MG63 (cell line): ENCODE data around the gene TCF25. TPM values are rescaled to one million over a fixed set of nuclear protein-coding genes. Genes with fewer than 3 reads are reported as not detected.
"Not testable (repeated sequence)": the region's sequence is repeated elsewhere in the genome, so short reads cannot be mapped to it uniquely, and the experiment has no call there.

Source experiments
- DNase-seq: peaks from one replicate; pipeline ENCODE4 v3.0.0-alpha.2; 2020
- H3K27me3 ChIP-seq: fragments of 250-450 bp; sonication (Bioruptor Pico); 2 replicates; pipeline ENCODE4 v1.5.1; 2020; ENCODE audit warnings: mild to moderate bottlenecking, moderate library complexity
- H3K36me3 ChIP-seq: fragments of 250-450 bp; sonication (Bioruptor Pico); 2 replicates; pipeline ENCODE4 v1.5.1; 2020; ENCODE audit warnings: mild to moderate bottlenecking, moderate library complexity
- H3K4me3 ChIP-seq: fragments of 250-450 bp; sonication (Bioruptor Pico); 2 replicates; pipeline ENCODE4 v1.5.1; 2020; ENCODE audit warnings: mild to moderate bottlenecking, moderate library complexity
- H3K9me3 ChIP-seq: fragments of 250-450 bp; sonication (Bioruptor Pico); 2 replicates; pipeline ENCODE4 v1.5.1; 2020; ENCODE audit warnings: mild to moderate bottlenecking, moderate library complexity
- total RNA-seq: library from RNA; depleted of rRNA; stranded (reverse); fragments of >200 nt; shearing (Covaris generic); gene quantifications from 2 replicates; pipeline ENCODE4 v1.2.3, GENCODE V29; 2014; ENCODE audit warnings: low replicate concordance

TCF25 gene
- total RNA-seq, 1 experiment from 2014 or later = 71.3 TPM

GRCh38 chr16:89921131-89921701 lies 47.8 kb downstream of the TCF25 start:
- DNase-seq = no peak
- no peaks in the 10 kb centered on the region for H3K9me3 ChIP-seq
- H3K27me3 ChIP-seq = no peaks in the 10 kb centered on the region
- peak overlapping the region; percentile 84 for H3K4me3 ChIP-seq
- peaks cover 2% of the 10 kb centered on the region for H3K36me3 ChIP-seq

- DNase-seq = peak; percentile 100
- Histone ChIP-seq H3K4me3 (peak overlapping the region; percentile 84), H3K9me3 (no peaks in the 10 kb centered on the region), H3K27me3 (no peaks in the 10 kb centered on the region), H3K36me3 (peaks cover 9% of the 10 kb centered on the region)
Observed at GRCh38 chr16:89921702-89922476, 48.5 kb downstream of the TCF25 start.

- peaks cover 13% of the 10 kb centered on the region for H3K36me3 ChIP-seq
- H3K4me3 ChIP-seq = peak overlapping the region; percentile 84
- peak; percentile 100 for DNase-seq
- no peaks in the 10 kb centered on the region for H3K9me3 ChIP-seq
- no peaks in the 10 kb centered on the region for H3K27me3 ChIP-seq
Observed at GRCh38 chr16:89922477-89922883, 49.1 kb downstream of the TCF25 start.

- Histone ChIP-seq H3K4me3 (peak within 1 kb of the TSS; percentile 84), H3K36me3 (peaks cover 18% of the 10 kb centered on the region), H3K9me3 (no peaks in the 10 kb centered on the region), H3K27me3 (no peaks in the 10 kb centered on the region)
- peak; percentile 99 for DNase-seq
Observed at GRCh38 chr16:89922884-89923639, 49.7 kb downstream of the TCF25 start, which contains the start of gene TUBB3. Gene TUBB3 (plus strand): TSS chr16:89923342. CDS start chr16:89923402, 60 bp downstream.

- no peaks in the 10 kb centered on the region for H3K27me3 ChIP-seq
- peak overlapping the region; percentile 84 for H3K4me3 ChIP-seq
- H3K36me3 ChIP-seq = peaks cover 24% of the 10 kb centered on the region
- peak; percentile 71 for DNase-seq
- no peaks in the 10 kb centered on the region for H3K9me3 ChIP-seq
Observed at GRCh38 chr16:89923640-89924296, 50.4 kb downstream of the TCF25 start.

- Histone ChIP-seq H3K36me3 (peaks cover 30% of the 10 kb centered on the region), H3K4me3 (peak overlapping the region; percentile 84), H3K27me3 (no peaks in the 10 kb centered on the region), H3K9me3 (no peaks in the 10 kb centered on the region)
- peak; percentile 71 for DNase-seq
Observed at GRCh38 chr16:89924297-89924924, 51.0 kb downstream of the TCF25 start.

GRCh38 chr16:89924925-89925307 lies 51.5 kb downstream of the TCF25 start:
- no peaks in the 10 kb centered on the region for H3K27me3 ChIP-seq
- H3K9me3 ChIP-seq = no peaks in the 10 kb centered on the region
- peak overlapping the region; percentile 84 for H3K4me3 ChIP-seq
- H3K36me3 ChIP-seq = peaks cover 35% of the 10 kb centered on the region
- no peak for DNase-seq

- Histone ChIP-seq H3K9me3 (no peaks in the 10 kb centered on the region), H3K4me3 (peak overlapping the region; percentile 84), H3K27me3 (no peaks in the 10 kb centered on the region), H3K36me3 (peaks cover 42% of the 10 kb centered on the region)
- no peak for DNase-seq
Observed at GRCh38 chr16:89925596-89926079, 52.2 kb downstream of the TCF25 start.

GRCh38 chr16:89931305-89931896 lies 58.0 kb downstream of the TCF25 start:
- DNase-seq = no peak
- no peaks in the 10 kb centered on the region for H3K27me3 ChIP-seq
- peaks cover 92% of the 10 kb centered on the region for H3K36me3 ChIP-seq

GRCh38 chr16:89931964-89932363 lies 58.6 kb downstream of the TCF25 start:
- Histone ChIP-seq H3K27me3 (no peaks in the 10 kb centered on the region), H3K9me3 (no peaks in the 10 kb centered on the region), H3K36me3 (peaks cover 92% of the 10 kb centered on the region), H3K4me3 (no peak overlapping the region)
- DNase-seq = no peak

More at GRCh38 chr16:89931305-89931896, 58.0 kb downstream of the TCF25 start:
- H3K4me3 ChIP-seq = no peak overlapping the region
- no peaks in the 10 kb centered on the region for H3K9me3 ChIP-seq

- DNase-seq = not testable (repeated sequence)
Observed at GRCh38 chr16:89934019-89934418, 60.6 kb downstream of the TCF25 start.

GRCh38 chr16:89934611-89935553 lies 61.5 kb downstream of the TCF25 start:
- no peak for DNase-seq
- peaks cover 73% of the 10 kb centered on the region for H3K36me3 ChIP-seq
- no peaks in the 10 kb centered on the region for H3K27me3 ChIP-seq
- no peak overlapping the region for H3K4me3 ChIP-seq
- no peaks in the 10 kb centered on the region for H3K9me3 ChIP-seq

More at GRCh38 chr16:89934019-89934418, 60.6 kb downstream of the TCF25 start:
- not testable (repeated sequence) for H3K4me3 ChIP-seq, H3K9me3 ChIP-seq, H3K27me3 ChIP-seq
- peaks cover 82% of the 10 kb centered on the region for H3K36me3 ChIP-seq

- peaks cover 66% of the 10 kb centered on the region for H3K36me3 ChIP-seq
- not testable (repeated sequence) for H3K9me3 ChIP-seq, H3K4me3 ChIP-seq, DNase-seq, H3K27me3 ChIP-seq
Observed at GRCh38 chr16:89935620-89936019, 62.2 kb downstream of the TCF25 start.

GRCh38 chr16:89936034-89936433 lies 62.6 kb downstream of the TCF25 start:
- H3K4me3 ChIP-seq = no peak overlapping the region
- peaks cover 62% of the 10 kb centered on the region for H3K36me3 ChIP-seq
- no peaks in the 10 kb centered on the region for H3K27me3 ChIP-seq
- H3K9me3 ChIP-seq = no peaks in the 10 kb centered on the region
- DNase-seq = no peak

- H3K36me3 ChIP-seq = peaks cover 57% of the 10 kb centered on the region
- no peaks in the 10 kb centered on the region for H3K9me3 ChIP-seq
- no peak overlapping the region for H3K4me3 ChIP-seq
- DNase-seq = no peak
- no peaks in the 10 kb centered on the region; the same call in 1 of the 2 replicates for H3K27me3 ChIP-seq
Observed at GRCh38 chr16:89936508-89936907, 63.1 kb downstream of the TCF25 start.
